ENCODE data around the gene OR5K1. TPM values are rescaled to one million over a fixed set of nuclear protein-coding genes. Genes with fewer than 3 reads are reported as not detected.

The OR5K1 gene
- total RNA-seq, 1 donor from 2014 or later: not detected

- no peak overlapping the region for H3K27ac Mint-ChIP-seq
- DNase-seq: no peak
- ChIA-PET CTCF (no interaction called here), POLR2A (no interaction called here)
- intact Hi-C loops (cut with micrococcal nuclease): no loop called here
- TF ChIP-seq CTCF (IDR thresholded peaks at IDR 0.05): no peak
- H3K9me3 Mint-ChIP-seq: no peaks in the 10 kb centered on the region
- no peaks in the 10 kb centered on the region for H3K27me3 Mint-ChIP-seq
- H3K36me3 Mint-ChIP-seq (ENCODE audit: low read depth): no peaks in the 10 kb centered on the region
- no peaks in the 10 kb centered on the region for H3K4me1 Mint-ChIP-seq
- no peak for ATAC-seq (ENCODE audit: low read depth)
- no peak overlapping the region for H3K4me3 Mint-ChIP-seq
Observed at GRCh38 chr3:98500019-98500418, 37.0 kb downstream of the OR5K1 start.

- no peak overlapping the region for H3K27ac Mint-ChIP-seq
- ATAC-seq (ENCODE audit: low read depth): no peak
- intact Hi-C loops (cut with micrococcal nuclease): no loop called here
- TF ChIP-seq CTCF (IDR thresholded peaks at IDR 0.05): no peak
- CTCF ChIA-PET: no interaction called here
- POLR2A ChIA-PET: no interaction called here
- no peak overlapping the region for H3K4me3 Mint-ChIP-seq
- DNase-seq: no peak
- H3K36me3 Mint-ChIP-seq (ENCODE audit: low read depth): peaks cover 7% of the 10 kb centered on the region
- no peaks in the 10 kb centered on the region for H3K27me3 Mint-ChIP-seq
- no peaks in the 10 kb centered on the region for H3K9me3 Mint-ChIP-seq
- H3K4me1 Mint-ChIP-seq: no peaks in the 10 kb centered on the region
Observed at GRCh38 chr3:98501270-98501669, 38.3 kb downstream of the OR5K1 start.

GRCh38 chr3:98501863-98502576, 39.0 kb downstream of the OR5K1 start:
- TF ChIP-seq CTCF (IDR thresholded peaks at IDR 0.05): no peak
- Mint-ChIP-seq H3K36me3 (ENCODE audit: low read depth) (peaks cover 12% of the 10 kb centered on the region), H3K4me1 (no peaks in the 10 kb centered on the region), H3K27ac (no peak overlapping the region), H3K9me3 (no peaks in the 10 kb centered on the region), H3K4me3 (no peak overlapping the region), H3K27me3 (no peaks in the 10 kb centered on the region)
- intact Hi-C loops (cut with micrococcal nuclease): no loop called here
- CTCF ChIA-PET: no interaction called here
- ATAC-seq (ENCODE audit: low read depth): no peak
- DNase-seq: no peak
- POLR2A ChIA-PET: no interaction called here

GRCh38 chr3:98504539-98504938, 41.5 kb downstream of the OR5K1 start:
- CTCF ChIA-PET: no interaction called here
- intact Hi-C loops (cut with micrococcal nuclease): no loop called here
- Mint-ChIP-seq H3K36me3 (ENCODE audit: low read depth) (peaks cover 19% of the 10 kb centered on the region), H3K27ac (no peak overlapping the region), H3K4me3 (no peak overlapping the region), H3K4me1 (no peaks in the 10 kb centered on the region), H3K9me3 (no peaks in the 10 kb centered on the region), H3K27me3 (no peaks in the 10 kb centered on the region)
- POLR2A ChIA-PET: no interaction called here
- ATAC-seq (ENCODE audit: low read depth) (no peak), DNase-seq (no peak)
- no peak for TF ChIP-seq CTCF (IDR thresholded peaks at IDR 0.05)

- Mint-ChIP-seq H3K4me3 (no peak overlapping the region), H3K4me1 (peaks cover 2% of the 10 kb centered on the region), H3K27ac (no peak overlapping the region), H3K36me3 (ENCODE audit: low read depth) (peaks cover 49% of the 10 kb centered on the region), H3K27me3 (no peaks in the 10 kb centered on the region), H3K9me3 (no peaks in the 10 kb centered on the region)
- intact Hi-C loops (cut with micrococcal nuclease): no loop called here
- POLR2A ChIA-PET: no interaction called here
- no peak for ATAC-seq (ENCODE audit: low read depth)
- DNase-seq: no peak
- CTCF ChIA-PET: no interaction called here
- no peak for TF ChIP-seq CTCF (IDR thresholded peaks at IDR 0.05)
Observed at GRCh38 chr3:98508582-98508981, 45.6 kb downstream of the OR5K1 start.
